Daoy (cell line): ENCODE data around the gene CDK7. TPM values are rescaled to one million over a fixed set of nuclear protein-coding genes. Genes with fewer than 3 reads are reported as not detected.
A peak's percentile ranks its signal among the peaks of the same experiment; 100 is the strongest.
"Not testable (repeated sequence)": the region's sequence is repeated elsewhere in the genome, so short reads cannot be mapped to it uniquely, and the experiment has no call there.

Source experiments
- DNase-seq: peaks from one replicate; pipeline ENCODE4 v3.0.0-alpha.2; 2015; ENCODE audit warnings: low read depth
- total RNA-seq: library from RNA; depleted of rRNA; stranded (reverse); fragments of >200 nt; shearing (Covaris generic); gene quantifications from 2 replicates; pipeline ENCODE4 v1.2.3, GENCODE V29; 2014

Gene CDK7
- total RNA-seq, 1 experiment from 2014 or later, result 91.9 TPM

DNA sequence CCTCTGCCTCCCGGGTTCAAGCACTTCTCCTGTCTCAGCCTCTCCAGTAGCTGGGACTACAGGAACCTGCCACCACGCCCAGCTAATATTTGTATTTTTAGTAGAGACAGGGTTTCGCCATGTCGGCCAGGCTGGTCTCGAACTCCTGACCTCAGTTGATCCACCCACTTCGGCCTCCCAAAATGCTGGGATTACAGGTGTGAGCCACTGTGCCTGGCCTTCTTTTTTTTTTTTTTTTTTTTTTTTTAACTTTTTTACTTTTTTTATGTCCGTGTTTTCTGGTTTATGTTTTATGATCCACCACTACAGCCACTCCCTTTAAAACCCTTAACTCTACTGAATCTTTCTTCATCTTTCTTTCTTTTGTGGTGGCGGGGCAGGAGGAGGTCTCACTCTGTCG, 2.0 kb downstream of the CDK7 start:
- not testable (repeated sequence) for DNase-seq

DNA sequence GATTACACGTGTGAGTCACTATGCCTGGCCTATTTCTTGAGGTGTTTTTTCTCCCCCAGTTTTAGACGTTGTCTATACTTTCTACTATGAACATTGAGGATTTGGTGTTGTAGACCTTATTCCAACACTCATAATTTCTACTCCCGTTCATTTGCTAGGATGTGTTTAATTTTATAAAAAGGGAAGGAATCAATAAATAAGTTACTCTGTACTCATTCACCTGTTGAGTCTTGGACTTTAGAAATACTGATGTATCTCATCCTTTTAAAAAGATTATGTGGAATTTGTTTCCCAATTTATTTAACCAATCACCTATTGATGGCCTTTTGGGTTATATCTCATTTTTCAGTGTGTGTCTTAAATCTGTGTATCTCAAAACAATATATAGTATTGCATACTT, 3.2 kb downstream of the CDK7 start:
- no peak for DNase-seq

DNA sequence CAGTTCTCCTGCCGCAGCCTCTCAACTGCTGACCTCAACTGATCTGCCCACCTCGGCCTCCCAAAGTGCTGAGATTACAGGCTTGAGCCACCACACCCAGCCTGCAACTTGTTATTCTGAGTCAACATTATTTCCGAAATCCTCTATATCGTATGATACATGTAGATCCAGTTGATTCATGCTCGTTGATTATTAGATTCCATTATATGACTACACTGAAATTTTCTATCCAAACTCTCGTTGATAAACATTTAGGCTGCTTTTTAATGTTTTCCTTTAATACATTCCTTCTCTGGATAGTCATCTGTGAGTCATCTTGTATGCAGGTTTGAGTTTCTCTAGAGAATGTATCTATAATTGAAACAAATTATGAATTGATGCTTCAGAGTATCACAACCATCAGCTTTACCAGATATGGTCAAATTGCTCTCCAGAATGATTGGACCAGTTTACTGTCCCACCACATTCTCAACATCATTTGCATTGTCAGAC, 4.1 kb downstream of the CDK7 start:
- peak; percentile 47 for DNase-seq

DNA sequence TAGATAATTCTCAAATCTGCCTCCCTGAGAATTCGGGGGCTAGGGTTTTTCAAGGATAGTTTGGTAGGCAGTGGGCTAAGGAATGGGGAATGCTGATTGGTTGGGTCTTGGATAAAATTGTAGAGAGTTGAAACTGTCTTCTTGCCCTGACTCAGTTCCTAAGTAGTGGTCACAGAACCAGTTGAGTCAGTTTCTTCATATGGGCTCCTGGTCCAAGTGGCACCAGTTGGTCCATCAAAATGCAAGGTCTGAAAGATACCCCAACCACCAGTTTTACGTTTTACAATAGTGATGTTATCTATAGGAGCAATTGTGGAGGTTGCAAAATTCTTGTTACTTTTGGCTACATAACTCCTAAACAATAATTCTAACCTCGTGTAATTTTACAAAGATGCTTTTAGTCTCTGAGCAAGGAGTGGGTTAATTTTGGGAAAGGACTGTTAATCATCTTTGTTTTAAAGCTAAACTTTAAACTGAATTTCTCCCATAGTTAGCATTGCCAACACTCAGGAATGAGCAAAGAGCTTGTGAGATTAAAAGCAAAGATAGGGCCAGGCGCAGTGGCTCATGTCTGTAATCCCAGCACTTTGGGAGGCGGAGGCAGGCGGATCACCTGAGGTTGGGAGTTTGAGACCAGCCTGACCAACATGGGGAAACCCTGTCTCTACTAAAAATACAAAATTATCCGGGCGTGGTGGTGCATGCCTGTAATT, 7.7 kb downstream of the CDK7 start:
- no peak for DNase-seq

DNA sequence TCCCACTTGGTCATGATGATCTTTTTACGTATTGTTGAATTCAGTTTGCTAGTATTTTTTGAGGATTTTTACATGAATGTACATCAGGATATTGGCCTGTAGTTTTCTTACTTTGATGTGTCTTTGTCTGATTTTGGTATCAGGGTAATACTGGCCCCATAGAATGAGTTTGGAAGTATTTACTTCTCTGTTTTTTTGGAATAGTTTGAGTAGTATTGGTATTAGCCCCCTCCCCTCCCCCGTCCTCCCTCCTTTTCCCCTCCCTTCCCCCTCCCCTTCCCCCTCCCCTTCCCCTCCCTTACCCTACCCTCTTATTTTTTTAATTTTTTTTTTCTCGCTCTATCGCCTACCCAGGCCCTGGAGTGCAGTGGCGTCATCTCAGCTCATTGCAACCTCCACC, 10.3 kb downstream of the CDK7 start:
- no peak for DNase-seq

DNA sequence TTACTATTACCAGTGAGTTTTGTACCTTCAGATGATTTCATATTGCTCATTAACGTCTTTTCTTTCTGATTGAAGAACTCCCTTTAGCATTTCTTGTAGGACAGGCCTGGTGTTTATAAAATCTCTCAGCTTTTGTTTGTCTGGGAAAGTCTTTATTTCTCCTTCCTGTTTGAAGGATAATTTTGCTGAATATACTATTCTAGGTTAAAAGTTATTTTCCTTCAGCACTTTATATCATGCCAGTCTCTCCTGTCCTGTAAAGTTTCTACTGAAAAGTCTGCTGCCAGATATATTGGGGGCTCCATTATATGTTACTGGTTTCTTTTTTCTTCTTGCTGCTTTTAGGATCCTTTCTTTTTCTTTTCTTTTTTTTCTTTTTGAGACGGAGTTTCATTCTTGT, 13.3 kb downstream of the CDK7 start:
- no peak for DNase-seq

DNA sequence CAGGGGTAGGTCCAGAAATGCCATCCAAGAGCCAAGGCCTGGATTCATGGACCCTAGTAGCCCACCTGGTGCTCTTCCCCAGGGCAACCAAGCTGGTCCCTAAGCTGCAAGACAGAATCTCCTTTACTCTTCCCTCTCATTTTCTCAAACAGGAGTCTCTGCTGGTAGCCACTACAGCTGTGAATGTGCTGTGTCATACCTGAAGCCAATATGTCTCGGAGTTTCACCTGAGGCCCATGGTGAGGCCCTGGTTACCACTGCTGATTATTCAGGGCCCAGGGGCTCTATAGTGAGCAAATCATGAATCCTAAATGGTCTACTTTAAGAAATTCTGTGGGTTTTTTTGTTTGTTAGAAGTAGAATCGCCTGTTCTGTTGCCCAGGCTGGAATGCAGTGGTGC, 15.9 kb downstream of the CDK7 start:
- DNase-seq, result no peak

DNA sequence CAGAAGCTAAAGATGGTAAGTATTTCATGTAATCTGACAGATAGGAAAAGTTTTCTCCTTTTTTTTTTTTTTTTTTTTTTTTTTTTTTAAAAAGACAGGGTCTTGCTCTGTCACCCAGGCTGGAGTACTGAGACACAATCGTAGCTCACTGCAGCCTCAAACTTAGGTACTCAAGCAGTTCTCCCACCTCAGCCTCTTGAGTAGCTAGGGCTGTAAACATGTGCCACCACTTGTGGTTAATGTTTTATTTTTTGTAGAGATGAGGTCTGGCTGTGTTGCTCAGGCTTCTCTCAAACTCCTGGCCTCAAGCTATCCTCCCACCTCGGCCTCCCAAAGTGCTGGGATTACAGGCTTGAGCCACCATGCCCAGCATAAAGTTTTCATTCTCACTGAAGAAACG, 17.8 kb downstream of the CDK7 start:
- no peak for DNase-seq

DNA sequence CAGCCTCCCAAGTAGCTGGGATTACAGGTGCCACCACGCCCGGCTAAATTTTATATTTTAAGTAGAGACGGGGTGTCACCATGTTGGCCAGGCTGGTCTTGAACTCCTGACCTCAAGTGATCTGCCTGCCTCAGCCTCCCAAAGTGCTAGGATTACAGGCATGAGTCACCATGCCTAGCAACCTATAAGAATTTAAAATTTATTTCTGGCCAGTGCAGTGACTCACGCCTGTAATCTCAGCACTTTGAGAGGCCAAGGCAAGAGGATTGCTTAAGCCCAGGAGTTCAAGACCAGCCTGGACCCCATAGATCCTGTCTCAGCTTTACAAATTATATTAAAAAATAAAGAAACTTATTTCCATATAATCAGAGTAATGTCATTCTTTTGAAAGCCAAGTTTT, 21.3 kb downstream of the CDK7 start:
- peak; percentile 39 for DNase-seq

DNA sequence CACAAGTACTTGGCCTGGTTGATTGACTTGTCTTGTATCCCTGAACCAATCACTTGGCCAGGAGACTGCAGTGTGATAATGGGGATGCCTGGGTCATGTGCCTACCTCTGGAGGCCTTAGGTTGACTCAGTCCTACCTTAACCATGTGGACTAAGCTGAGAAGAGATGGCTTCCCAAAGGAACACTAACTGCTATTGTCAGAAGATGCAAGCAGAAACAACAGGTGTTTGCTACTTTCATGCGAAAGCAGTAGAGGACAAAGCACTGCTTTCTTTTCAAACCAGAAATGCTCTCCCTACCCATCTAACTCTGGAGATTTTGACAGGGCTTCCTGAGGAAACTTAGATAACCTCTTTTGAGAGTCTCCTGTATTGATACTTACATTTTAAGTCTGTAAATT, 22.9 kb downstream of the CDK7 start:
- no peak for DNase-seq

DNA sequence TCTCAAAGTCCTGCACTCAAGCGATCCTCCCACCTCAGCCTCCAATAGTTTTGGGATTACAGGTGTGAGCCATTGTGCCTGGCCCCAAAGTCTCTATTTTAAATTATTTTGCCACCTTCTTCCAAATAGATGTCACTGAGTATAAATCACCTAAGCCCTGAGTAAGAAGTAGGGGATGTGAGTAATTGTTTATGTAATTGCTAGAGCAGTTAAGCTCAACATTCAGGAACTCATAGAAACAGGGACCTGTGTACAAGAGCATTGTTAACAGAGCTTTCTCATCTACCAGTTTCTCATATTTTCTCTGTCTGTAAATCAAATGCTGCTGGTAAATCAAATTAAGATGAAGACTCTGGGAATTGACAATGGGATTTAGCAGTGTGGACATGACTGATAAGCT, 26.3 kb downstream of the CDK7 start:
- DNase-seq, result no peak

DNA sequence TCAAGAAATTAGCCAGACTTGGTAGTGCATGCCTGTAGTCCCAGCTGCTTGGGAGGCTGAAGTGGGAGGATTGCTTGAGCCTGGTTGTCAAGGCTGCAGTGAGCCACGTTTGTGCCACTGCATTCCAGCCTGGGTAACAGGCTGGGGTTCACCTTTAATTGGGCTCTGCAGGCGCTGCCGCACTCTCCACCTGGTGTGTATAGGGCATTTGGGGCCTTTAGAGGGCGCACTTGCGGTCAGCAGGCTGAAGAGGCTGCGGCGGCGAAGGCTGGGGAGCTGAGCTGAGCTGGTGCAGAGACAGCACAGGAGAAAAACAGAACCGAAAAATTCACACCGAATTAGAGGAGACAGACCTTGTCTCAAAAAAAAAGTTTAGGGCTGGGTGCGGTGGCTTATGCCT, 31.2 kb downstream of the CDK7 start:
- peak; percentile 19 for DNase-seq

DNA sequence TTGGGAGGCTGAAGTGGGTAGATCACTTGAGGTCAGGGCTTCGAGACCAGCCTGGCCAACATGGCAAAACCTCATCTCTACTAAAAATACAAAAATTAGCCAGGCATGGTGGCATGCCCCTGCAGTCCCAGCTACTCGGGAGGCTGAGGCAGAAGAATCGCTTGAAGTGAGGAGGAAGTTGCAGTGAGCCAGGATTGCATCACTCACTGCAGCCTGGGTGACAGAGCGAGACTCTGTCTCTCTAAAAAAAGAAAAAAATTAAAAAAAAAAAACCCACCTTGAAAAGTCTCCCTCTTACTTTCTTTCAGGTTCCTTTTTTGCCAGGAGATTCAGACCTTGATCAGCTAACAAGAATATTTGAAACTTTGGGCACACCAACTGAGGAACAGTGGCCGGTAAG, 34.2 kb downstream of the CDK7 start:
- no peak for DNase-seq

DNA sequence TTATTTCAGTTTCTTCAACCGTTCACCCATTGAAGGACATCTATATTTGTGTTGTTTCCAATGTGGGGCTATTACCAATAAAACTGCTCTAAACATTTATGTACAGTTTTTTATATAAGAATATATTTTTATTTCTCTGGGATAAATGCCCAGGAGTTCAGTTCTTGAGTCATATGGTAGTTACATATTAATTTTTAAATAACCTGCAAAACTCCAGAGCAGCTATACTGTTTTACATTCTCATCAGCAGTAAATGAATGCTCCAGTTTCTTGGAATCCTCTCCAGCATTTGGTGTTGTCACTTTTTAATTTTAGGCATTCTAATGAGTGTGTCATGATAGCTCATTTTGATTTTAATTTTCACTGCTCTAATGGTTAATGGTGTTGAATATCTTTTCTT, 36.2 kb downstream of the CDK7 start:
- no peak for DNase-seq

DNA sequence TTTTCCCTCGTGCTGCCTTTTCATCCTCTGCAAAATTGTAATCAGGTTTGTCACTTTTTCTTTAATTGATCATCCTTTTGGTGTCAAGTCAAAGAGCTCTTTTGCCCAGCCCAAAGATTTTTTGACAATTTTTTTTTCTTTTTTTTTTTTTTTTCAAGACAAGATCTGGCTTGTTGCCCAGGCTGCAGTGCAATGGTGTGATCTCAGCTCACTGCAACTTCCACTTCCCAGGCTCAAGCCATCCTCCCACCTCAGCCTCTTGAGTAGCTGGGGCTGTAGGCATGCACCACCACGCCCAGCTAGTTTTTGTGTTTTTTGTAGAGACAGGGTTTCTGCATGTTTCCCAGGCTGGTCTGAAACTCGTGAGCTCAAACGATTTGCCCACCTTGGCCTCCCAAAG, 36.7 kb downstream of the CDK7 start:
- peak; percentile 61 for DNase-seq

DNA sequence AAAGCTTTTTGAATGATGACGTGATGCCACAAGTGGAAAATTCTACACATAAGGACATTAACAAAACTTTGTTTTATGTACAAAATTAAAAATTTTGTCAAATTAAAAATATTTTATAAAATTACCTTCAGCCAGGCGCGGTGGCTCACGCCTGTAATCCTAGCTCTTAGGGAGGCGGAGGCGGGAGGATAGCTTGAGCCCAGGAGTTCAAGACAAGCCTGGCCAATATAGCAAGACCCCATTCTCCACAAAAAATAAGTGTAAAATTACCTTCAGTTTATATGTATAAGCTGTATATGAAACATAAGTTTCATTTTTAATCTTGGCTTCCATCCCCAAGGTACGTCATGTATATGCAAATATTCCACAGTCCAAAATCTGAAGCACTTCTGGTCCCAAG, 40.9 kb downstream of the CDK7 start:
- no peak for DNase-seq

DNA sequence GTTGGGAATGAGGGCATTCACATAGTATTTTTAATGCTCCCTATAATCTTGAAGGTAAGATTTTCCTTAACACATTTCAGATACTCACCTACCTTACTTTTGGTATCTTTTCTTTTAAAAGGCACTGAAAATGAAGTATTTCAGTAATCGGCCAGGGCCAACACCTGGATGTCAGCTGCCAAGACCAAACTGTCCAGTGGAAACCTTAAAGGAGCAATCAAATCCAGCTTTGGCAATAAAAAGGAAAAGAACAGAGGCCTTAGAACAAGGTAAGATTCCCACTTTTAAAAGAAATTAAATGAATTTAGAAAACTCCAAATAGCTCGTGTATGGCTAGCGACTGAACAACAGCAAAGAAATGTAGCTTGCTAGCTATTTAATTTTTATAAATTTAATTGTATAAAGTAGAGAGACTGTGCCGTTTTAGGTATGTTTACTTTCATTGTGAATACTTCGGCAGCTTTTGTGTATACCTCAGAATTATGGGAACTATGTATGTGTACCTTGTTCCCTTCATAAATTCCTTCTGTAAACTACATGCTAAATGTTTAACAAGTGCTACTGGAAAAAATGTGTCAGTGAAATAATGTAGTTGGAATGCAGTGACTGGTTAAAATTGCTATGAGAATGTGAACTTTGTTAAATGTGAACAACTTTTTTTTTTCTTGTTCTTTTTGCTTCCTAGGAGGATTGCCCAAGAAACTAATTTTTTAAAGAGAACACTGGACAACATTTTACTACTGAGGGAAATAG, 41.9 kb downstream of the CDK7 start:
- no peak for DNase-seq

DNA sequence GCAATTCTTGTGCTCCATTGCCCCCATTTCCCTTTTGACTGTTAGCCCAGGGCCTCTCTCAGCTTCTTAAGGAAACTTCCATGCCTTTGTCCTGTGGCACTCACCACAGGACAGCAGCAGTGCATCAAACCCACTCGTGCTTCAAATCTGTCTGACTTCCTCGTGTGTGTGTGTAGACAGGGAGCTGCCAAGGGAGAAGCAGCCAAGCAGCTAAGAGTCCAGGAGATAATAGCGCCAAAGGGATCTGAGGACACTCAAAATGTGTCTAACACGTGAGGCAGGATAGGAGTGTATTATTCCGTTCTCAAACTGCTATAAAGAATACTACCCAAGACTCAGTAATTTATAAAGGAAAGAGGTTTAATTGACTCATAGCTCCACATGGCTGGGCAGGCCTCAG, 44.8 kb downstream of the CDK7 start:
- no peak for DNase-seq

DNA sequence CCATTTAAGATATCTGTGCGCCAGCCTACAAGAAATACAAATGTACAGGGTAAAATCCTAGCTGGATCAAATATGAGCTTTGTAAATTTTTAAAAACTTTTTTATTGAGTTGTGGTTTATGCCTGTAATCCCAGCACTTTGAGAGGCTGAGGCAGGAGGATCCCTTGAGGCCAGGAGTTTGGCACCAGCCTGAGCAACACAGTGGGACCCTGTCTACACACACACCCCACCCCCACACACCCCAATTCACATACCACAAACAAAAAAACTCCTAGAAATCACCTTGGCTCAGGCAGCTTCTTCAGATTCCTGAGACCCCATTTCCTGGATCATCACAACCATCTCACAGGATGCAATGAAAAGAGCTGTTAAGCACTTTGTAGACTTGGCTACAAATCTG, 46.4 kb downstream of the CDK7 start:
- DNase-seq, result no peak

DNA sequence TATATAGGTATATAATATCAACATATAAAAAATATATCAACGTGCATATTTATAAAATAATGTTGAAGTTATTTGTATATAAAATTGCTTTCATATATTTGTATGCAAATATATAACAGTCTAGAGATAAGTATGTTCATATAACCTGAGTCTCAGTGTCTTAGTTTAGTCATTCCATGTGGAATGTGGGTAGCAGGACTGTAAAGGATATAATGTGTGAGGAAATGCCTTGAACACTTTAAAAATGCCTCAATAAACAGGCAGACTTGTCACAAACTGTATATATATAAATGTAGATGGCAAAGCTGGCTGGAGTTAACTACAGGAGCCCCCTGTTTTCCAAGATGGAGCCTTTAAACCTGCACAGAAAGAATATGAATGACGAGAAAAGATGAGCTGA, 49.5 kb downstream of the CDK7 start:
- DNase-seq, result no peak

DNA sequence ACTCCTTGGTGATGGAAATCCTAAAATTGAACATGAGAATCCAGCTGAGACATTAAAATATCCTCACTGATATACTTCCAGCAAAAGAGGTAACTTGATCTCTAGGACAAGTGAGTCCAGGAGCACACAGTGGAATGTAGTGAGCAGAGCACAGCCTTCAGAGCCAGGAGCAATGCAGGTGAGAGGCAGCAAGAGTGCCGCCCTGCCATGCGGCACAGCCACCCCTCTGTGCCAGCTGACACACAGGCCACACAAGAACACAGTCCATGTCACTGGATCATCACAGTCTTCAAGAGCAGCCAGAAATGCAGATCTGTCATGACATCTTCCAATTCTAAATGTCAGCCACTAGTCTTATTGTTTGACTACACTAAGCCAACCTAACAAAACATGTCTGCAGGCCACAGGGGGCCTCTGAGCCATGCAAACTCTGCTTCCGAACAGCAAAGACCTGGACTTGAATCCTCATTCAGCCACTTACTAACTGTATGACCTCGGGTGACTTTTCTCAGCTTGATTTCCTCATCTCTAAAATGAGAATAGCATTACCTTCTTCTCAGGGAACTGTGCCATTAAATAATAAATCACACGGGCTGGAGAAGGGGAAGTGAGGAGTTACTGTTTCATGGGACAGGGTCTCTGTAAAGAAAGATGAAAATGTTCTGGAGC, 50.9 kb downstream of the CDK7 start:
- DNase-seq, result peak; percentile 28

DNA sequence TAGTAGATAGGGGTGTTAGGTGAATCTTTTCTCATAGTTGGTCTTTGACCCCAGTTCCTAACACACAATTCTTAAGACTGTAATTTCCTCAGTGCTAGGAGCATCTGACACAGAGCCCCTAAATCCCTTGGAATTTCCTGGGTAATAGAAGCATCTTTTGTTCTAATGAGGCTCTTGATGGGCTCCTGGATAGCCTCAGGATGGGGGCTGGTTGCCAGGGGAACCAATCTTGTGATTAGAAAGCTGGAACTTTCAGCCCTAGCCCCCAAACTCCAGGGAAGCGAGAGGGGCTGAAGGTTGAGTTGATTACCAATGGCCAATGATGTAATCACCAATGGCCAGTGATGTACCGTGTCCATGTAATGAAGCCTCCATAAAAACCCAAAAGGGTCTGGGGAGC, 53.4 kb downstream of the CDK7 start:
- no peak for DNase-seq

DNA sequence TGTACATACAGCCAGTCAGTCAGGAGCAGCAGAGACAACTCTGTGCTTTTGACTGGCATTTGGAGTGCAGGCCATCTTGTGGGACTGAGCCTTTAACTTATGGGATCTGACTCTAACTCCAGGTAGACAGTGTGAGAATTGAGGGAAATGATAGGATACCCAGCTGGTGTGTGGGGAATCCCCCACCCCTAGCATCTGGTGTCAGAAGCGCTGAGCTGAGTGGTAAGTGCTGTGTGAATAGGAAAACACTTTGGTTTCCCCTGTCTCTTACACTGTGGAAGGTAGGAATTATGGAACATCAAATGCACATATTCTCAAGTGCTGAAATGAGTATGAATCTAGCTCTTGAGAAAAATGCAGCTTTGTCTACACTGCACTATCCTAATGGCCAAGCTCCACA, 54.0 kb downstream of the CDK7 start:
- DNase-seq, result no peak
